Measurements from ENCODE around the gene CAP1.
A peak's percentile ranks its signal among the peaks of the same experiment; 100 is the strongest.
"Not testable (repeated sequence)": the region's sequence is repeated elsewhere in the genome, so short reads cannot be mapped to it uniquely, and the experiment has no call there.

CAP1 gene

GRCh38 chr1:40040511-40041465, at the start of gene CAP1:
CAP1 (plus strand) TSS chr1:40040729; CDS start chr1:40059347, 18,618 bp downstream.
- DNase-seq (ENCODE audit: low read depth in 2 of 2), result peak; percentile 99 to 100

GRCh38 chr1:39992234-39992633, 48.3 kb upstream of the CAP1 start:
- DNase-seq (ENCODE audit: low read depth in 2 of 2), result no peak

- no peak for DNase-seq (ENCODE audit: low read depth in 2 of 2)
Observed at GRCh38 chr1:39992888-39993287, 47.6 kb upstream of the CAP1 start.

- DNase-seq (ENCODE audit: low read depth in 2 of 2), result no peak
Observed at GRCh38 chr1:39995973-39996393, 44.5 kb upstream of the CAP1 start.

GRCh38 chr1:39996396-39997004, 44.0 kb upstream of the CAP1 start:
- DNase-seq (ENCODE audit: low read depth in 2 of 2), result no peak

- DNase-seq (ENCODE audit: low read depth in 2 of 2), result no peak
Observed at GRCh38 chr1:40001456-40001855, 39.1 kb upstream of the CAP1 start.

GRCh38 chr1:40003156-40004093, 37.1 kb upstream of the CAP1 start:
- DNase-seq (ENCODE audit: low read depth in 2 of 2), result no peak

- DNase-seq (ENCODE audit: low read depth in 2 of 2), result no peak
Observed at GRCh38 chr1:40004857-40005256, 35.7 kb upstream of the CAP1 start.

GRCh38 chr1:40007481-40008034, 33.0 kb upstream of the CAP1 start:
- not testable (repeated sequence) for DNase-seq (ENCODE audit: low read depth in 2 of 2)

- no peak for DNase-seq (ENCODE audit: low read depth in 2 of 2)
Observed at GRCh38 chr1:40011198-40011597, 29.3 kb upstream of the CAP1 start.

GRCh38 chr1:40014253-40014706, 26.2 kb upstream of the CAP1 start:
- DNase-seq (ENCODE audit: low read depth in 2 of 2), result no peak

GRCh38 chr1:40014812-40015594, 25.5 kb upstream of the CAP1 start:
- DNase-seq (ENCODE audit: low read depth in 2 of 2), result no peak

- no peak for DNase-seq (ENCODE audit: low read depth in 2 of 2)
Observed at GRCh38 chr1:40017951-40018575, 22.5 kb upstream of the CAP1 start.

GRCh38 chr1:40020447-40021085, 20.0 kb upstream of the CAP1 start:
- no peak for DNase-seq (ENCODE audit: low read depth in 2 of 2)

GRCh38 chr1:40023379-40023944, 17.1 kb upstream of the CAP1 start:
- DNase-seq (ENCODE audit: low read depth in 2 of 2), result no peak

GRCh38 chr1:40024671-40025070, 15.9 kb upstream of the CAP1 start:
- no peak for DNase-seq (ENCODE audit: low read depth in 2 of 2)

GRCh38 chr1:40027647-40028046, 12.9 kb upstream of the CAP1 start:
- no peak for DNase-seq (ENCODE audit: low read depth in 2 of 2)

GRCh38 chr1:40029608-40030007, 10.9 kb upstream of the CAP1 start:
- no peak for DNase-seq (ENCODE audit: low read depth in 2 of 2)

GRCh38 chr1:40030528-40031135, 9.9 kb upstream of the CAP1 start:
- DNase-seq (ENCODE audit: low read depth in 2 of 2), result no peak

Data from stimulated activated CD4-positive, alpha-beta T cell treated with anti-CD3 and anti-CD28 coated beads, Interleukin-1b, Interleukin-23, amount 100 ng/mL, for 1 hour (primary cell).